HEK293 (cell line): Measurements from ENCODE around the gene ARHGEF12.

ENCODE experiments used
- CTCF ChIA-PET: fragments of 350-600 bp; formaldehyde crosslinking; extraction: SDS; loops from one replicate; lab custom pipeline; 2021; ENCODE audit warnings: antibody characterized with exemption; lab: Yijun Ruan, JAX
- POLR2A ChIA-PET: fragments of 300-600 bp; formaldehyde crosslinking; extraction: SDS; loops from one replicate; lab custom pipeline; 2020; ENCODE audit warnings: antibody characterized with exemption, inconsistent platforms; lab: Yijun Ruan, JAX
- H3K27ac ChIP-seq: fragments of 200-500 bp; sonication (Bioruptor generic); 2 replicates; pipeline ENCODE4 v1.5.1; 2014; ENCODE audit warnings: low read depth, low read length, control low read depth, inconsistent platforms; ENCODE audit errors: extremely low read depth
- H3K36me3 ChIP-seq, 2 experiments: fragments of 200-500 bp in 1 of 2; sonication (Bioruptor generic) in 1 of 2; 1 replicate in 1 of 2; 2 replicates in 1 of 2; pipeline ENCODE4 v1.5.1; 2014 to 2017; ENCODE audit warnings: inconsistent platforms in 2 of 2, low read length in 2 of 2; ENCODE audit not compliant: control insufficient read depth in 2 of 2, insufficient read depth in 1 of 2
- H3K4me1 ChIP-seq: fragments of 200-500 bp; sonication (Bioruptor generic); 2 replicates; pipeline ENCODE4 v1.5.1; 2014; ENCODE audit warnings: mild to moderate bottlenecking, low read length, inconsistent platforms; ENCODE audit not compliant: control insufficient read depth, insufficient read depth
- H3K4me3 ChIP-seq: 2 replicates; pipeline ENCODE4 v1.5.1; 2011; ENCODE audit warnings: low read depth, mild to moderate bottlenecking, control low read depth, low read length, moderate library complexity
- H3K9me3 ChIP-seq: fragments of 200-500 bp; sonication (Bioruptor generic); 2 replicates; pipeline ENCODE4 v1.5.1; 2014; ENCODE audit warnings: low read depth, low read length, inconsistent platforms; ENCODE audit not compliant: control insufficient read depth, insufficient read depth
- ZFP69B ChIP-seq: fragments of 450-650 bp; formaldehyde crosslinking; IDR thresholded peaks from 2 replicates; pipeline ENCODE4 v1.5.1; 2016; ENCODE audit warnings: missing biosample characterization, missing genetic modification characterization
- ZNF223 ChIP-seq: fragments of 450-650 bp; formaldehyde crosslinking; IDR thresholded peaks from 2 replicates; pipeline ENCODE4 v1.5.1; 2016; ENCODE audit warnings: missing biosample characterization, missing genetic modification characterization
- ZNF274 ChIP-seq, 2 experiments: fragments of 200-500 bp in 1 of 2; fragments of 450-650 bp in 1 of 2; sonication (Bioruptor generic) in 1 of 2; formaldehyde crosslinking in 1 of 2; IDR thresholded peaks; 2 replicates each; pipeline versions ENCODE4 v1.5.1 to v1.6.1; 2014 to 2016; ENCODE audit warnings: borderline replicate concordance in 1 of 2, inconsistent platforms in 1 of 2, low read length in 1 of 2, missing biosample characterization in 1 of 2, missing genetic modification characterization in 1 of 2
- ZNF366 ChIP-seq: fragments of 450-650 bp; formaldehyde crosslinking; conservative IDR thresholded peaks from 2 replicates; pipeline ENCODE4 v1.5.1; 2016; ENCODE audit warnings: missing biosample characterization, missing genetic modification characterization
- ZNF404 ChIP-seq: fragments of 450-650 bp; formaldehyde crosslinking; IDR thresholded peaks from 2 replicates; pipeline ENCODE4 v1.5.1; 2017; ENCODE audit warnings: missing biosample characterization, missing genetic modification characterization
- ZNF416 ChIP-seq: fragments of 450-650 bp; formaldehyde crosslinking; IDR thresholded peaks from 2 replicates; pipeline ENCODE4 v1.5.1; 2016; ENCODE audit warnings: missing biosample characterization, missing genetic modification characterization
- ZNF561 ChIP-seq: fragments of 450-650 bp; IDR thresholded peaks from 2 replicates; pipeline ENCODE4 v1.5.1; 2018; ENCODE audit warnings: missing biosample characterization, missing genetic modification characterization, borderline replicate concordance
- ZNF585B ChIP-seq: fragments of 450-650 bp; formaldehyde crosslinking; IDR thresholded peaks from 2 replicates; pipeline ENCODE4 v1.5.1; 2016; ENCODE audit warnings: missing biosample characterization, missing genetic modification characterization
- ZNF677 ChIP-seq: fragments of 450-650 bp; IDR thresholded peaks from 2 replicates; pipeline ENCODE4 v1.5.0; 2018; ENCODE audit warnings: missing biosample characterization, mild to moderate bottlenecking, missing genetic modification characterization, moderate library complexity
- ZNF707 ChIP-seq: fragments of 450-650 bp; formaldehyde crosslinking; IDR thresholded peaks from 2 replicates; pipeline ENCODE4 v1.5.1; 2016; ENCODE audit warnings: missing biosample characterization, missing genetic modification characterization
- ZNF791 ChIP-seq: fragments of 450-650 bp; formaldehyde crosslinking; IDR thresholded peaks from 2 replicates; pipeline ENCODE4 v1.5.1; 2016; ENCODE audit warnings: missing biosample characterization, missing genetic modification characterization
- ZNF792 ChIP-seq: fragments of 450-650 bp; formaldehyde crosslinking; IDR thresholded peaks from 2 replicates; pipeline ENCODE4 v1.5.1; 2016; ENCODE audit warnings: missing biosample characterization, missing genetic modification characterization
- ZNF837 ChIP-seq: fragments of 450-650 bp; formaldehyde crosslinking; IDR thresholded peaks from 2 replicates; pipeline ENCODE4 v1.5.1; 2016; ENCODE audit warnings: missing biosample characterization, missing genetic modification characterization
- ZSCAN30 ChIP-seq: fragments of 450-650 bp; IDR thresholded peaks from 2 replicates; pipeline ENCODE4 v1.5.1; 2018; ENCODE audit warnings: missing biosample characterization, mild to moderate bottlenecking, missing genetic modification characterization, moderate library complexity
- TF ChIP-seq, protein P1 (sequence below): fragments of 450-650 bp; formaldehyde crosslinking; IDR thresholded peaks from 2 replicates; pipeline ENCODE4 v1.5.1; 2016; ENCODE audit warnings: missing biosample characterization, missing genetic modification characterization
- TF ChIP-seq, protein P2 (sequence below): fragments of 450-650 bp; formaldehyde crosslinking; IDR thresholded peaks from 2 replicates; pipeline ENCODE4 v1.5.1; 2017; ENCODE audit warnings: missing biosample characterization, missing genetic modification characterization
- TF ChIP-seq, protein P3 (sequence below): fragments of 450-650 bp; formaldehyde crosslinking; IDR thresholded peaks from 2 replicates; pipeline ENCODE4 v1.5.1; 2016; ENCODE audit warnings: missing biosample characterization, missing genetic modification characterization
- TF ChIP-seq, protein P4 (sequence below): fragments of 450-650 bp; formaldehyde crosslinking; IDR thresholded peaks from 2 replicates; pipeline ENCODE4 v1.5.1; 2016; ENCODE audit warnings: missing biosample characterization, missing genetic modification characterization
- TF ChIP-seq, protein P5 (sequence below): fragments of 450-650 bp; formaldehyde crosslinking; IDR thresholded peaks from 2 replicates; pipeline ENCODE4 v1.5.1; 2016; ENCODE audit warnings: missing biosample characterization, missing genetic modification characterization, borderline replicate concordance

The ARHGEF12 gene

DNA sequence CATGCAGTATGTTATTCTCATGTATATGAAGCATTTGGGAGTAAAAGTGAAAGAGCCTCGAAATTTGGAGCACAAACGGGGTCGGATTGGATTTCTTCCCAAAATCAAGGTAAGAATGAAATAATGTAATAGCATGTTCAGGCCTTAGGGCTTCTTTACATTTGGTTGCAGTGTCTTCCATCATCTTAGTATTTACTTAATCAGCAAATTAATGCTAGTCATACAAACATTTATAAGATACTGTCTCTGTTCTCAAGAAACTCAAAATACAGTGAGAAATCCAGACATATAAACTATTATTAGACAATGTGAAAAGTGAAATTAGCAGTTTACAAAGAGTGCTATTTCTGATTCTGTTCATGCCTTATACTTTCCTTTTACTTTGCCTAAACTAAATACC, 112.0 kb downstream of the ARHGEF12 start:
- Histone ChIP-seq H3K9me3 (no peaks in the 10 kb centered on the region), H3K4me1 (no peaks in the 10 kb centered on the region), H3K4me3 (no peak overlapping the region), H3K27ac (no peak overlapping the region), H3K36me3 (peaks cover 25 to 88% of the 10 kb centered on the region in 2 experiments)
- POLR2A ChIA-PET, result no interaction called here
- TF ChIP-seq, protein P1, sequence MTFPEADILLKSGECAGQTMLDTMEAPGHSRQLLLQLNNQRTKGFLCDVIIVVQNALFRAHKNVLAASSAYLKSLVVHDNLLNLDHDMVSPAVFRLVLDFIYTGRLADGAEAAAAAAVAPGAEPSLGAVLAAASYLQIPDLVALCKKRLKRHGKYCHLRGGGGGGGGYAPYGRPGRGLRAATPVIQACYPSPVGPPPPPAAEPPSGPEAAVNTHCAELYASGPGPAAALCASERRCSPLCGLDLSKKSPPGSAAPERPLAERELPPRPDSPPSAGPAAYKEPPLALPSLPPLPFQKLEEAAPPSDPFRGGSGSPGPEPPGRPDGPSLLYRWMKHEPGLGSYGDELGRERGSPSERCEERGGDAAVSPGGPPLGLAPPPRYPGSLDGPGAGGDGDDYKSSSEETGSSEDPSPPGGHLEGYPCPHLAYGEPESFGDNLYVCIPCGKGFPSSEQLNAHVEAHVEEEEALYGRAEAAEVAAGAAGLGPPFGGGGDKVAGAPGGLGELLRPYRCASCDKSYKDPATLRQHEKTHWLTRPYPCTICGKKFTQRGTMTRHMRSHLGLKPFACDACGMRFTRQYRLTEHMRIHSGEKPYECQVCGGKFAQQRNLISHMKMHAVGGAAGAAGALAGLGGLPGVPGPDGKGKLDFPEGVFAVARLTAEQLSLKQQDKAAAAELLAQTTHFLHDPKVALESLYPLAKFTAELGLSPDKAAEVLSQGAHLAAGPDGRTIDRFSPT, result no peak
- TF ChIP-seq ZNF274 (IDR thresholded peaks at IDR 0.05; ENCODE audit: low read length), result no peak
- no peak for TF ChIP-seq ZNF274 (tag by site-specific recombination; IDR thresholded peaks at IDR 0.05; ENCODE audit: borderline replicate concordance)
- TF ChIP-seq, protein P2, sequence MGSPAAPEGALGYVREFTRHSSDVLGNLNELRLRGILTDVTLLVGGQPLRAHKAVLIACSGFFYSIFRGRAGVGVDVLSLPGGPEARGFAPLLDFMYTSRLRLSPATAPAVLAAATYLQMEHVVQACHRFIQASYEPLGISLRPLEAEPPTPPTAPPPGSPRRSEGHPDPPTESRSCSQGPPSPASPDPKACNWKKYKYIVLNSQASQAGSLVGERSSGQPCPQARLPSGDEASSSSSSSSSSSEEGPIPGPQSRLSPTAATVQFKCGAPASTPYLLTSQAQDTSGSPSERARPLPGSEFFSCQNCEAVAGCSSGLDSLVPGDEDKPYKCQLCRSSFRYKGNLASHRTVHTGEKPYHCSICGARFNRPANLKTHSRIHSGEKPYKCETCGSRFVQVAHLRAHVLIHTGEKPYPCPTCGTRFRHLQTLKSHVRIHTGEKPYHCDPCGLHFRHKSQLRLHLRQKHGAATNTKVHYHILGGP (tag by site-specific recombination), result no peak
- no peak for TF ChIP-seq ZNF837
- TF ChIP-seq ZFP69B (tag by site-specific recombination), result no peak
- TF ChIP-seq ZNF223, result no peak
- TF ChIP-seq, protein P3, sequence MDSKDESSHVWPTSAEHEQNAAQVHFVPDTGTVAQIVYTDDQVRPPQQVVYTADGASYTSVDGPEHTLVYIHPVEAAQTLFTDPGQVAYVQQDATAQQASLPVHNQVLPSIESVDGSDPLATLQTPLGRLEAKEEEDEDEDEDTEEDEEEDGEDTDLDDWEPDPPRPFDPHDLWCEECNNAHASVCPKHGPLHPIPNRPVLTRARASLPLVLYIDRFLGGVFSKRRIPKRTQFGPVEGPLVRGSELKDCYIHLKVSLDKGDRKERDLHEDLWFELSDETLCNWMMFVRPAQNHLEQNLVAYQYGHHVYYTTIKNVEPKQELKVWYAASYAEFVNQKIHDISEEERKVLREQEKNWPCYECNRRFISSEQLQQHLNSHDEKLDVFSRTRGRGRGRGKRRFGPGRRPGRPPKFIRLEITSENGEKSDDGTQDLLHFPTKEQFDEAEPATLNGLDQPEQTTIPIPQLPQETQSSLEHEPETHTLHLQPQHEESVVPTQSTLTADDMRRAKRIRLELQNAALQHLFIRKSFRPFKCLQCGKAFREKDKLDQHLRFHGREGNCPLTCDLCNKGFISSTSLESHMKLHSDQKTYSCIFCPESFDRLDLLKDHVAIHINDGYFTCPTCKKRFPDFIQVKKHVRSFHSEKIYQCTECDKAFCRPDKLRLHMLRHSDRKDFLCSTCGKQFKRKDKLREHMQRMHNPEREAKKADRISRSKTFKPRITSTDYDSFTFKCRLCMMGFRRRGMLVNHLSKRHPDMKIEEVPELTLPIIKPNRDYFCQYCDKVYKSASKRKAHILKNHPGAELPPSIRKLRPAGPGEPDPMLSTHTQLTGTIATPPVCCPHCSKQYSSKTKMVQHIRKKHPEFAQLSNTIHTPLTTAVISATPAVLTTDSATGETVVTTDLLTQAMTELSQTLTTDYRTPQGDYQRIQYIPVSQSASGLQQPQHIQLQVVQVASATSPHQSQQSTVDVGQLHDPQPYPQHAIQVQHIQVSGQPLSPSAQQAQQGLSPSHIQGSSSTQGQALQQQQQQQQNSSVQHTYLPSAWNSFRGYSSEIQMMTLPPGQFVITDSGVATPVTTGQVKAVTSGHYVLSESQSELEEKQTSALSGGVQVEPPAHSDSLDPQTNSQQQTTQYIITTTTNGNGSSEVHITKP (tag by site-specific recombination), result no peak
- TF ChIP-seq, protein P4, sequence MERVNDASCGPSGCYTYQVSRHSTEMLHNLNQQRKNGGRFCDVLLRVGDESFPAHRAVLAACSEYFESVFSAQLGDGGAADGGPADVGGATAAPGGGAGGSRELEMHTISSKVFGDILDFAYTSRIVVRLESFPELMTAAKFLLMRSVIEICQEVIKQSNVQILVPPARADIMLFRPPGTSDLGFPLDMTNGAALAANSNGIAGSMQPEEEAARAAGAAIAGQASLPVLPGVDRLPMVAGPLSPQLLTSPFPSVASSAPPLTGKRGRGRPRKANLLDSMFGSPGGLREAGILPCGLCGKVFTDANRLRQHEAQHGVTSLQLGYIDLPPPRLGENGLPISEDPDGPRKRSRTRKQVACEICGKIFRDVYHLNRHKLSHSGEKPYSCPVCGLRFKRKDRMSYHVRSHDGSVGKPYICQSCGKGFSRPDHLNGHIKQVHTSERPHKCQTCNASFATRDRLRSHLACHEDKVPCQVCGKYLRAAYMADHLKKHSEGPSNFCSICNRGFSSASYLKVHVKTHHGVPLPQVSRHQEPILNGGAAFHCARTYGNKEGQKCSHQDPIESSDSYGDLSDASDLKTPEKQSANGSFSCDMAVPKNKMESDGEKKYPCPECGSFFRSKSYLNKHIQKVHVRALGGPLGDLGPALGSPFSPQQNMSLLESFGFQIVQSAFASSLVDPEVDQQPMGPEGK, result no peak
- no peak for TF ChIP-seq ZNF792 (tag by site-specific recombination)
- no peak for TF ChIP-seq ZNF416 (tag by site-specific recombination)
- TF ChIP-seq ZNF677 (tag by site-specific recombination), result no peak
- no peak for TF ChIP-seq ZNF366 (tag by site-specific recombination)
- no peak for TF ChIP-seq ZNF585B (tag by site-specific recombination)
- TF ChIP-seq ZNF404, result no peak
- TF ChIP-seq, protein P5, sequence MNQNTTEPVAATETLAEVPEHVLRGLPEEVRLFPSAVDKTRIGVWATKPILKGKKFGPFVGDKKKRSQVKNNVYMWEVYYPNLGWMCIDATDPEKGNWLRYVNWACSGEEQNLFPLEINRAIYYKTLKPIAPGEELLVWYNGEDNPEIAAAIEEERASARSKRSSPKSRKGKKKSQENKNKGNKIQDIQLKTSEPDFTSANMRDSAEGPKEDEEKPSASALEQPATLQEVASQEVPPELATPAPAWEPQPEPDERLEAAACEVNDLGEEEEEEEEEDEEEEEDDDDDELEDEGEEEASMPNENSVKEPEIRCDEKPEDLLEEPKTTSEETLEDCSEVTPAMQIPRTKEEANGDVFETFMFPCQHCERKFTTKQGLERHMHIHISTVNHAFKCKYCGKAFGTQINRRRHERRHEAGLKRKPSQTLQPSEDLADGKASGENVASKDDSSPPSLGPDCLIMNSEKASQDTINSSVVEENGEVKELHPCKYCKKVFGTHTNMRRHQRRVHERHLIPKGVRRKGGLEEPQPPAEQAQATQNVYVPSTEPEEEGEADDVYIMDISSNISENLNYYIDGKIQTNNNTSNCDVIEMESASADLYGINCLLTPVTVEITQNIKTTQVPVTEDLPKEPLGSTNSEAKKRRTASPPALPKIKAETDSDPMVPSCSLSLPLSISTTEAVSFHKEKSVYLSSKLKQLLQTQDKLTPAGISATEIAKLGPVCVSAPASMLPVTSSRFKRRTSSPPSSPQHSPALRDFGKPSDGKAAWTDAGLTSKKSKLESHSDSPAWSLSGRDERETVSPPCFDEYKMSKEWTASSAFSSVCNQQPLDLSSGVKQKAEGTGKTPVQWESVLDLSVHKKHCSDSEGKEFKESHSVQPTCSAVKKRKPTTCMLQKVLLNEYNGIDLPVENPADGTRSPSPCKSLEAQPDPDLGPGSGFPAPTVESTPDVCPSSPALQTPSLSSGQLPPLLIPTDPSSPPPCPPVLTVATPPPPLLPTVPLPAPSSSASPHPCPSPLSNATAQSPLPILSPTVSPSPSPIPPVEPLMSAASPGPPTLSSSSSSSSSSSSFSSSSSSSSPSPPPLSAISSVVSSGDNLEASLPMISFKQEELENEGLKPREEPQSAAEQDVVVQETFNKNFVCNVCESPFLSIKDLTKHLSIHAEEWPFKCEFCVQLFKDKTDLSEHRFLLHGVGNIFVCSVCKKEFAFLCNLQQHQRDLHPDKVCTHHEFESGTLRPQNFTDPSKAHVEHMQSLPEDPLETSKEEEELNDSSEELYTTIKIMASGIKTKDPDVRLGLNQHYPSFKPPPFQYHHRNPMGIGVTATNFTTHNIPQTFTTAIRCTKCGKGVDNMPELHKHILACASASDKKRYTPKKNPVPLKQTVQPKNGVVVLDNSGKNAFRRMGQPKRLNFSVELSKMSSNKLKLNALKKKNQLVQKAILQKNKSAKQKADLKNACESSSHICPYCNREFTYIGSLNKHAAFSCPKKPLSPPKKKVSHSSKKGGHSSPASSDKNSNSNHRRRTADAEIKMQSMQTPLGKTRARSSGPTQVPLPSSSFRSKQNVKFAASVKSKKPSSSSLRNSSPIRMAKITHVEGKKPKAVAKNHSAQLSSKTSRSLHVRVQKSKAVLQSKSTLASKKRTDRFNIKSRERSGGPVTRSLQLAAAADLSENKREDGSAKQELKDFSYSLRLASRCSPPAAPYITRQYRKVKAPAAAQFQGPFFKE (tag by site-specific recombination), result no peak
- no peak for TF ChIP-seq ZSCAN30 (tag by site-specific recombination)
- TF ChIP-seq ZNF707 (tag by site-specific recombination), result no peak
- no peak for TF ChIP-seq ZNF791 (tag by site-specific recombination)
- TF ChIP-seq ZNF561, result no peak
- CTCF ChIA-PET, result no interaction called here
